ENCODE measurements around the gene TMEM131L.
"Not testable (repeated sequence)": the region's sequence is repeated elsewhere in the genome, so short reads cannot be mapped to it uniquely, and the experiment has no call there.

The TMEM131L gene

GRCh38 chr4:153528705-153529485 lies 62.7 kb downstream of the TMEM131L start:
- no peak for DNase-seq

- DNase-seq = no peak
These were observed 63.5 kb downstream of the TMEM131L start for GRCh38 chr4:153529646-153530045.

GRCh38 chr4:153530284-153530999 lies 64.3 kb downstream of the TMEM131L start:
- DNase-seq = no peak

- DNase-seq = no peak
These were observed 64.8 kb downstream of the TMEM131L start for GRCh38 chr4:153531000-153531358.

GRCh38 chr4:153531976-153532626 lies 65.9 kb downstream of the TMEM131L start:
- no peak for DNase-seq

- DNase-seq = no peak
These were observed 66.5 kb downstream of the TMEM131L start for GRCh38 chr4:153532636-153533035.

- DNase-seq = no peak
These were observed 67.2 kb downstream of the TMEM131L start for GRCh38 chr4:153533387-153533786.

GRCh38 chr4:153534792-153535629 lies 68.9 kb downstream of the TMEM131L start:
- no peak for DNase-seq

- no peak for DNase-seq
These were observed 69.8 kb downstream of the TMEM131L start for GRCh38 chr4:153535772-153536513.

GRCh38 chr4:153537493-153537960 lies 71.4 kb downstream of the TMEM131L start:
- no peak for DNase-seq

GRCh38 chr4:153538487-153539357 lies 72.6 kb downstream of the TMEM131L start:
- DNase-seq = no peak

- DNase-seq = no peak
These were observed 73.3 kb downstream of the TMEM131L start for GRCh38 chr4:153539422-153539821.

- no peak for DNase-seq
These were observed 75.4 kb downstream of the TMEM131L start for GRCh38 chr4:153541456-153542096.

- DNase-seq = no peak
These were observed 76.0 kb downstream of the TMEM131L start for GRCh38 chr4:153542131-153542530.

GRCh38 chr4:153542834-153543233 lies 76.7 kb downstream of the TMEM131L start:
- no peak for DNase-seq

GRCh38 chr4:153543351-153543750 lies 77.2 kb downstream of the TMEM131L start:
- no peak for DNase-seq

GRCh38 chr4:153545822-153546221 lies 79.7 kb downstream of the TMEM131L start:
- no peak for DNase-seq

- no peak for DNase-seq
These were observed 80.1 kb downstream of the TMEM131L start for GRCh38 chr4:153546280-153546679.

GRCh38 chr4:153547520-153547919 lies 81.4 kb downstream of the TMEM131L start:
- DNase-seq = no peak

- DNase-seq = not testable (repeated sequence)
These were observed 82.7 kb downstream of the TMEM131L start for GRCh38 chr4:153548907-153549306.

All from cerebellar nuclear complex (tissue), 1 donor.